GM12878 (cell line): ENCODE results near the gene ATP6V1G1. TPM values are rescaled to one million over a fixed set of nuclear protein-coding genes. Genes with fewer than 3 reads are reported as not detected.
A peak's percentile ranks its signal among the peaks of the same experiment; 100 is the strongest.

Experiments used
- ATAC-seq: fragments of 200-7000 bp; cut with Tn5 transposase; 3 replicates; pipeline ENCODE4 v1.9.1; 2020; ENCODE audit warnings: mild to moderate bottlenecking, moderate library complexity
- BruUV-seq: library from RNA; stranded (reverse); fragments of 400-500 nt; replicated peaks from 2 replicates; lab custom pipeline; 2021; lab: Mats Ljungman, UMichigan
- CTCF ChIA-PET: fragments of 300-600 bp; sonication (Branson Sonifier 250); formaldehyde crosslinking; extraction: SDS; loops from one replicate; lab custom pipeline; 2021; ENCODE audit warnings: inconsistent platforms; lab: Yijun Ruan, JAX
- POLR2A ChIA-PET: fragments of 350-600 bp; formaldehyde crosslinking; extraction: SDS; loops from one replicate; lab custom pipeline; 2021; ENCODE audit warnings: inconsistent platforms; lab: Charles Lee
- RAD21 ChIA-PET: fragments of 300-600 bp; sonication (Branson Sonifier 250); formaldehyde crosslinking; loops from one replicate; lab custom pipeline; 2023; ENCODE audit warnings: antibody characterized with exemption; ENCODE audit not compliant: unreplicated experiment; lab: Charles Lee
- SMC1A ChIA-PET: fragments of 300-600 bp; sonication (Branson Sonifier 250); formaldehyde crosslinking; loops from one replicate; lab custom pipeline; 2023; ENCODE audit not compliant: unreplicated experiment, uncharacterized antibody; lab: Charles Lee
- DNase-seq: peaks from one replicate; pipeline ENCODE4 v3.0.0-alpha.2; 2011; ENCODE audit warnings: low read depth, low spot score
- FAIRE-seq: peaks from 3 replicates; lab custom pipeline; 2011; peaks lifted over from hg19 to GRCh38; lab: Jason Lieb, UNC
- H2AFZ ChIP-seq: 2 replicates; pipeline ENCODE4 v1.6.0; 2011; ENCODE audit warnings: low read depth, low read length, control low read depth; ENCODE audit not compliant: control insufficient read depth
- H3K27ac ChIP-seq: 2 replicates; pipeline ENCODE4 v1.5.1; 2011; ENCODE audit warnings: control low read depth; ENCODE audit not compliant: control insufficient read depth, insufficient read depth
- H3K27me3 ChIP-seq, 2 experiments: replicated peaks in 1 of 2; 2 replicates each; pipeline versions ENCODE4 v1.6.0 to v1.6.1; 2011; ENCODE audit warnings: low read length in 1 of 2; ENCODE audit not compliant: control insufficient read depth in 2 of 2, insufficient read depth in 2 of 2
- H3K36me3 ChIP-seq, 2 experiments: 2 replicates each; pipeline ENCODE4 v1.5.1; 2011; ENCODE audit warnings: low read length in 1 of 2; ENCODE audit not compliant: control insufficient read depth in 2 of 2, insufficient read depth in 2 of 2
- H3K4me1 ChIP-seq: 2 replicates; pipeline ENCODE4 v1.6.1; 2011; ENCODE audit warnings: mild to moderate bottlenecking, low read length, moderate library complexity, mixed read lengths; ENCODE audit not compliant: control insufficient read depth, insufficient read depth
- H3K4me2 ChIP-seq: 2 replicates; pipeline ENCODE4 v1.6.0; 2011; ENCODE audit warnings: control low read depth; ENCODE audit not compliant: control insufficient read depth, insufficient read depth
- H3K4me3 ChIP-seq: fragments of 200-600 bp; sonication (generic); 2 replicates; pipeline ENCODE4 v1.5.1; 2016
- H3K79me2 ChIP-seq: 2 replicates; pipeline ENCODE4 v1.6.0; 2011; ENCODE audit warnings: low read length; ENCODE audit not compliant: control insufficient read depth, insufficient read depth
- H3K9ac ChIP-seq: 2 replicates; pipeline ENCODE4 v1.8.0; 2011; ENCODE audit warnings: low read length, control low read depth, mixed read lengths; ENCODE audit not compliant: control insufficient read depth, insufficient read depth
- H3K9me3 ChIP-seq: replicated peaks from 3 replicates; pipeline ENCODE4 v1.5.1; 2011; ENCODE audit warnings: mild to moderate bottlenecking, low read length; ENCODE audit not compliant: control insufficient read depth, insufficient read depth
- H4K20me1 ChIP-seq: 2 replicates; pipeline ENCODE4 v1.6.0; 2011; ENCODE audit not compliant: control insufficient read depth, insufficient read depth
- ATF2 ChIP-seq: IDR thresholded peaks from 2 replicates; pipeline ENCODE4 v1.6.1; 2012; ENCODE audit warnings: low read length, inconsistent platforms
- CBX5 ChIP-seq: sonication (generic); IDR thresholded peaks from 2 replicates; pipeline ENCODE4 v1.6.1; 2016; ENCODE audit warnings: low read depth, moderate library complexity, mild to moderate bottlenecking, inconsistent platforms
- CEBPB ChIP-seq, 2 experiments: fragments of 150-350 bp in 1 of 2; IDR thresholded peaks; 2 replicates each; pipeline ENCODE4 v1.6.1; 2012 to 2014; ENCODE audit warnings: low read depth in 2 of 2, low read length in 2 of 2, borderline replicate concordance in 1 of 2, inconsistent platforms in 1 of 2
- EED ChIP-seq: sonication (generic); IDR thresholded peaks from 2 replicates; pipeline ENCODE4 v1.6.1; 2016; ENCODE audit warnings: antibody characterized with exemption, low read depth
- ESRRA ChIP-seq: IDR thresholded peaks from 2 replicates; pipeline ENCODE4 v1.6.1; 2012; ENCODE audit warnings: mild to moderate bottlenecking, low read length, improper control_type of control experiment
- HDAC2 ChIP-seq: fragments of 200-600 bp; sonication (generic); IDR thresholded peaks from 2 replicates; pipeline ENCODE4 v1.6.1; 2017
- MEF2A ChIP-seq: IDR thresholded peaks from 2 replicates; pipeline ENCODE4 v1.6.1; 2011; ENCODE audit warnings: low read depth, mild to moderate bottlenecking, low read length, moderate library complexity; ENCODE audit not compliant: insufficient read depth
- MEF2B ChIP-seq: fragments of 450-650 bp; IDR thresholded peaks from 2 replicates; pipeline ENCODE4 v1.6.1; 2018; ENCODE audit warnings: mild to moderate bottlenecking, moderate library complexity; ENCODE audit not compliant: partially characterized antibody, poor library complexity, severe bottlenecking
- MLLT1 ChIP-seq: fragments of 450-650 bp; IDR thresholded peaks from 2 replicates; pipeline ENCODE4 v1.6.1; 2016; ENCODE audit warnings: mild to moderate bottlenecking
- NBN ChIP-seq: fragments of 450-650 bp; IDR thresholded peaks from 2 replicates; pipeline ENCODE4 v1.6.1; 2016
- SREBF2 ChIP-seq: IDR thresholded peaks from 2 replicates; pipeline ENCODE4 v1.6.1; 2012; ENCODE audit warnings: mild to moderate bottlenecking, low read length
- ZBED1 ChIP-seq: IDR thresholded peaks from 2 replicates; pipeline ENCODE4 v1.6.1; 2016; ENCODE audit warnings: borderline replicate concordance
- ZBTB11 ChIP-seq: fragments of 450-650 bp; formaldehyde crosslinking; IDR thresholded peaks from 2 replicates; pipeline ENCODE4 v1.5.0; 2022; ENCODE audit warnings: mild to moderate bottlenecking, missing genetic modification characterization
- WGBS: methylation state at CpG from one replicate; pipeline ENCODE4 v1.1.6; 2016; ENCODE audit warnings: low lambda C conversion rate; ENCODE audit not compliant: insufficient replicate concordance, insufficient coverage; ENCODE audit errors: missing lambda C conversion rate; 5-methylcytosine and 5-hydroxymethylcytosine counted together
- in situ Hi-C: fragments of 300-500 bp; cut with MboI; formaldehyde crosslinking; loops from 9 replicates; pipeline ENCODE4 v1.14.3; 2018; ENCODE audit warnings: mixed read lengths
- intact Hi-C: fragments of 100-400 bp; cut with micrococcal nuclease; formaldehyde crosslinking; loops from one replicate; pipeline ENCODE4 v1.14.2; 2022; ENCODE audit not compliant: unreplicated experiment
- polyA plus RNA-seq, 11 experiments: library from polyadenylated mRNA; depleted of rRNA in 4 of 11; unstranded in 6 of 11; stranded (reverse) in 5 of 11; fragments of >200 nt; fragmentation: Nextera tagmentation in 4 of 11; fragmentation: Illumina TruSeq in 1 of 11; extraction: Ambion mirVana in 4 of 11; extraction: Trizol in 1 of 11; gene quantifications; 1 replicate in 1 of 11; 2 replicates in 10 of 11; pipeline versions ENCODE4 v1.2.1 to v1.2.3, GENCODE V29; 2011 to 2016; ENCODE audit warnings: inconsistent platforms in 2 of 11, missing spikeins in 2 of 11, low read depth in 1 of 11
- total RNA-seq, 4 experiments: library from RNA; depleted of rRNA in 3 of 4; stranded (reverse); fragments of >200 nt in 3 of 4; fragmentation: Illumina TruSeq in 1 of 4; extraction: Trizol in 1 of 4; gene quantifications; 2 replicates each; pipeline versions ENCODE4 v1.2.1 to v1.2.3, GENCODE V29; 2013 to 2021
- TF ChIP-seq, protein P1 (sequence below): fragments of 450-650 bp; conservative IDR thresholded peaks from 2 replicates; pipeline ENCODE4 v1.6.1; 2017; ENCODE audit warnings: mild to moderate bottlenecking, moderate library complexity

ATP6V1G1 gene
- total and polyA plus RNA-seq, 10 of the 15 experiments (the other 5 are each of a cell fraction or from before 2014, with no cell fraction given), result 34.2 to 204 (median 82.5) TPM

DNA sequence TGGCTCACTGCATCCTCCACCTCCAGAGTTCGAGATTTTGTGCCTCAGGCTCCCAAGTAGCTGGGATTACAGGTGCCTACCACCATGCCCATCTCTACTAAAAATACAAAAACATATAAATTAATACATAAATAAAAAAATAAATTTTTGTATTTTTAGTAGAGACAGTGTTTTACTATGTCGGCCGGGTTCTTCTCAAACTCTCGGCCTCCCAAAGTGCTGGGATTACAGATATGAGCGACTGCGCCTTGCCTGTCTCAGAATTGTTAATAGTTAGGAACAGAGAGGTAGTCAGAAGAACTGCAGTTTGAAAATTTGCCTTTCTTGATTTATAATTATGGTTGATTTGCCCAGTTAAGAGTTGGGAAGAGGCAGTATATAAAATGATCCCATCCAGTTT is 2.8 kb downstream of the ATP6V1G1 start (continued):
- TF ChIP-seq ZBED1 (no peak), MEF2B (no peak), ZBTB11 (CRISPR knock-in tag) (no peak), SREBF2 (no peak)

DNA sequence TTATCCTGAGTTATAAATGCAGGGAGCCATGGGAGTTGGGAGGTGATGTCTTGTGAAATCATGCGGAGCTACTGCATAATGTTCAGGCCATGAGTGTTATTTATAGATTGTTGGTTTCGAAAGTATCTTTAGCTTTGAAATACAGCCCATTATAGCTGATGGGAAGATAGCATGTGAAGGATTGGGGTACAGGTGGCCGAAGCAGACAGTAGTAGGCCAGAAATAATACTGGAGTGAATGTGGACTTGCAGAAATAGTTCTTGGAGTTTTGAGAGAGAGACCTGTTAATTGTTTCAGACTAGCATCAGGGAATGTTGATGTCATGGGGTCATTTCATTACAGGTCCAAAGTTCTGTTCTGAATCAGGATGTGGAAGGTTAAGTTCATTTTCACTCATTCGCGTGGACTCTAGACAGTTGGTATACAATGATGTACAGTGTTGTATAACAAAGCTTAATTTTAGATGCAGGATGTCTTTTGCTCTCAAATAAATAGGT is 3.8 kb downstream of the ATP6V1G1 start:
- no peak overlapping the region for H2AFZ ChIP-seq
- H3K4me1 ChIP-seq, result no peaks in the 10 kb centered on the region; the same call in 1 of the 2 replicates
- H3K4me3 ChIP-seq, result peak overlapping the region; percentile 71
- ChIA-PET RAD21 (interaction anchor here (0.9 to 7.0 kb wide), 19 partner anchors 13 to 196 kb away, joined by 3 to 187 read pairs (median 10); partner anchors contain the start of genes TEX53, TMEM268 and WHRN), CTCF (interaction anchor here (0.6 to 7.4 kb wide), 26 partner anchors 9 to 194 kb away, joined by 3 to 277 read pairs (median 7); partner anchors contain the start of gene TEX53), POLR2A (interaction anchor here (0.6 to 6.9 kb wide), 11 partner anchors 15 to 204 kb away, joined by 3 to 68 read pairs (median 6); partner anchors contain the start of gene TMEM268), SMC1A (interaction anchor here (0.7 to 7.8 kb wide), 18 partner anchors 8 to 185 kb away, joined by 3 to 189 read pairs (median 11); no protein-coding TSS in a partner anchor)
- H4K20me1 ChIP-seq, result no peaks in the 10 kb centered on the region; the same call in 1 of the 2 replicates
- TSS peak; percentile 10 for BruUV-seq
- no peak for FAIRE-seq
- intact Hi-C loops, result loop anchor here (5.0 kb wide), 1 partner anchor 184 kb away; no protein-coding TSS in a partner anchor
- in situ Hi-C loops, result loop anchor here (5.0 kb wide), 1 partner anchor 61 kb away; no protein-coding TSS in a partner anchor
- ATAC-seq, result no peak
- 7% methylated on average over 5 of the region's 5 CpGs for WGBS
- H3K9me3 ChIP-seq, result no peaks in the 10 kb centered on the region
- H3K9ac ChIP-seq, result no peak overlapping the region
- H3K27ac ChIP-seq, result peak overlapping the region; percentile 38
- H3K79me2 ChIP-seq, result peaks cover 63% of the 10 kb centered on the region
- peak overlapping the region; percentile 82 for H3K4me2 ChIP-seq
- no peaks in the 10 kb centered on the region for H3K27me3 ChIP-seq
- H3K36me3 ChIP-seq, result peaks cover 7 to 18% of the 10 kb centered on the region in 2 experiments; a peak in 3 of 4 replicates
- DNase-seq, result no peak
- TF ChIP-seq ATF2 (peak; percentile 38), MEF2A (peak; percentile 89), HDAC2 (no peak), NBN (0 out of 2 replicates have a peak, but pooled peaks have one; percentile 19), CEBPB (IDR thresholded peaks at IDR 0.05; ENCODE audit: borderline replicate concordance in 1 of 2, low read depth in 2 of 2, low read length in 2 of 2) (no peak), EED (peak; percentile 54; the same call in 1 of the 2 replicates), MLLT1 (no peak), ESRRA (no peak), CBX5 (no peak)
- TF ChIP-seq, protein P1, sequence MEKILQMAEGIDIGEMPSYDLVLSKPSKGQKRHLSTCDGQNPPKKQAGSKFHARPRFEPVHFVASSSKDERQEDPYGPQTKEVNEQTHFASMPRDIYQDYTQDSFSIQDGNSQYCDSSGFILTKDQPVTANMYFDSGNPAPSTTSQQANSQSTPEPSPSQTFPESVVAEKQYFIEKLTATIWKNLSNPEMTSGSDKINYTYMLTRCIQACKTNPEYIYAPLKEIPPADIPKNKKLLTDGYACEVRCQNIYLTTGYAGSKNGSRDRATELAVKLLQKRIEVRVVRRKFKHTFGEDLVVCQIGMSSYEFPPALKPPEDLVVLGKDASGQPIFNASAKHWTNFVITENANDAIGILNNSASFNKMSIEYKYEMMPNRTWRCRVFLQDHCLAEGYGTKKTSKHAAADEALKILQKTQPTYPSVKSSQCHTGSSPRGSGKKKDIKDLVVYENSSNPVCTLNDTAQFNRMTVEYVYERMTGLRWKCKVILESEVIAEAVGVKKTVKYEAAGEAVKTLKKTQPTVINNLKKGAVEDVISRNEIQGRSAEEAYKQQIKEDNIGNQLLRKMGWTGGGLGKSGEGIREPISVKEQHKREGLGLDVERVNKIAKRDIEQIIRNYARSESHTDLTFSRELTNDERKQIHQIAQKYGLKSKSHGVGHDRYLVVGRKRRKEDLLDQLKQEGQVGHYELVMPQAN, result no peak
